Gastrocnemius medialis (tissue), 4 donors: ENCODE results near the gene NFATC2IP.

ENCODE experiments used
- CTCF ChIP-seq, 5 experiments: fragments of 450-650 bp in 3 of 5; fragments of 200-600 bp in 2 of 5; sonication (generic) in 2 of 5; IDR thresholded peaks in 4 of 5; conservative IDR thresholded peaks in 1 of 5; 1 replicate in 4 of 5; 2 replicates in 1 of 5; pipeline ENCODE4 v1.5.1; 2016 to 2019; ENCODE audit warnings: antibody characterized with exemption in 5 of 5, mild to moderate bottlenecking in 3 of 5, moderate library complexity in 3 of 5
- POLR2A ChIP-seq, 2 donors: fragments of 450-650 bp; IDR thresholded peaks; one replicate each; pipeline ENCODE4 v1.6.1; 2017; ENCODE audit warnings: antibody characterized with exemption in 2 of 2, mild to moderate bottlenecking in 2 of 2, moderate library complexity in 2 of 2

GRCh38 chr16:28977703-28978662, 27.2 kb downstream of the NFATC2IP start:
- TF ChIP-seq POLR2A (IDR thresholded peaks at IDR 0.05) (no peak), CTCF (IDR thresholded peaks at IDR 0.05 in 4 of 5, conservative IDR thresholded peaks at IDR 0.05 in 1 of 5) (peak in 1 of 5 experiments; percentile 37)
